DMS153 (cell line): ENCODE data around the gene FCAR.
"Not testable (repeated sequence)": the region's sequence is repeated elsewhere in the genome, so short reads cannot be mapped to it uniquely, and the experiment has no call there.

Experiments
- DNase-seq: peaks from one replicate; lab custom pipeline; 2025; lab: John Stamatoyannopoulos, UW

Gene FCAR

GRCh38 chr19:54873990-54874389, at the start of gene FCAR:
TSS of gene FCAR (plus strand) at chr19:54874235. CDS start at chr19:54874290, 55 bp downstream.
- DNase-seq, result no peak

GRCh38 chr19:54824416-54824815, 49.6 kb upstream of the FCAR start:
- DNase-seq, result not testable (repeated sequence)

GRCh38 chr19:54825326-54825725, 48.7 kb upstream of the FCAR start:
- DNase-seq, result not testable (repeated sequence)

- not testable (repeated sequence) for DNase-seq
Observed at GRCh38 chr19:54828064-54828463, 46.0 kb upstream of the FCAR start.

- DNase-seq, result not testable (repeated sequence)
Observed at GRCh38 chr19:54832496-54832895, 41.5 kb upstream of the FCAR start, which contains the start of gene KIR2DS4. TSS of gene KIR2DS4 (plus strand) at chr19:54832676.

GRCh38 chr19:54835126-54835525, 38.9 kb upstream of the FCAR start:
- DNase-seq, result not testable (repeated sequence)

- not testable (repeated sequence) for DNase-seq
Observed at GRCh38 chr19:54837522-54837921, 36.5 kb upstream of the FCAR start.

GRCh38 chr19:54843171-54843570, 30.9 kb upstream of the FCAR start:
- DNase-seq, result not testable (repeated sequence)

GRCh38 chr19:54850061-54850640, 23.9 kb upstream of the FCAR start, which contains the start of gene KIR3DL2:
TSS of gene KIR3DL2 (plus strand) at chr19:54850443. CDS start at chr19:54850476, 33 bp downstream.
- not testable (repeated sequence) for DNase-seq

- DNase-seq, result no peak
Observed at GRCh38 chr19:54850930-54851329, 23.1 kb upstream of the FCAR start.

- DNase-seq, result no peak
Observed at GRCh38 chr19:54851353-54851752, 22.7 kb upstream of the FCAR start.

- not testable (repeated sequence) for DNase-seq
Observed at GRCh38 chr19:54855241-54855640, 18.8 kb upstream of the FCAR start.

GRCh38 chr19:54858476-54858875, 15.6 kb upstream of the FCAR start:
- DNase-seq, result not testable (repeated sequence)

- not testable (repeated sequence) for DNase-seq
Observed at GRCh38 chr19:54859421-54859820, 14.6 kb upstream of the FCAR start.

- not testable (repeated sequence) for DNase-seq
Observed at GRCh38 chr19:54863459-54863858, 10.6 kb upstream of the FCAR start.

GRCh38 chr19:54871696-54872095, 2.3 kb upstream of the FCAR start:
- DNase-seq, result no peak

- DNase-seq, result no peak
Observed at GRCh38 chr19:54875506-54875905, 1.5 kb downstream of the FCAR start.

- DNase-seq, result no peak
Observed at GRCh38 chr19:54877471-54877870, 3.4 kb downstream of the FCAR start.

GRCh38 chr19:54881884-54882283, 7.8 kb downstream of the FCAR start:
- DNase-seq, result no peak

GRCh38 chr19:54882758-54883157, 8.7 kb downstream of the FCAR start:
- DNase-seq, result no peak

GRCh38 chr19:54883228-54883627, 9.2 kb downstream of the FCAR start:
- DNase-seq, result no peak

GRCh38 chr19:54888239-54888638, 14.2 kb downstream of the FCAR start:
- no peak for DNase-seq

GRCh38 chr19:54889566-54889965, 15.5 kb downstream of the FCAR start:
- no peak for DNase-seq

- no peak for DNase-seq
Observed at GRCh38 chr19:54893406-54893805, 19.4 kb downstream of the FCAR start.
